ENCODE data around the gene PCDH12.

PCDH12 gene

GRCh38 chr5:141904551-141904950, 53.5 kb downstream of the PCDH12 start:
- H3K27ac ChIP-seq = no peak overlapping the region
- no peak for TF ChIP-seq CTCF (conservative IDR thresholded peaks at IDR 0.05)
- no peak for TF ChIP-seq ZFX (IDR thresholded peaks at IDR 0.05)

GRCh38 chr5:141903261-141903660, 54.7 kb downstream of the PCDH12 start:
- no peak overlapping the region for H3K27ac ChIP-seq

GRCh38 chr5:141902015-141902814, 55.8 kb downstream of the PCDH12 start:
- no peak overlapping the region for H3K27ac ChIP-seq
- TF ChIP-seq CTCF (conservative IDR thresholded peaks at IDR 0.05) = no peak
- no peak for TF ChIP-seq ZFX (IDR thresholded peaks at IDR 0.05)

More at GRCh38 chr5:141903261-141903660, 54.7 kb downstream of the PCDH12 start:
- TF ChIP-seq CTCF (conservative IDR thresholded peaks at IDR 0.05) (no peak), ZFX (IDR thresholded peaks at IDR 0.05) (no peak)

GRCh38 chr5:141898448-141899049, 59.5 kb downstream of the PCDH12 start:
- no peak overlapping the region for H3K27ac ChIP-seq
- TF ChIP-seq CTCF (conservative IDR thresholded peaks at IDR 0.05) (no peak), ZFX (IDR thresholded peaks at IDR 0.05) (no peak)

- no peak overlapping the region for H3K27ac ChIP-seq
- TF ChIP-seq ZFX (IDR thresholded peaks at IDR 0.05) (no peak), CTCF (conservative IDR thresholded peaks at IDR 0.05) (no peak)
Observed at GRCh38 chr5:141897425-141897824, 60.6 kb downstream of the PCDH12 start.

All from C4-2B (cell line).